SK-N-SH (cell line): ENCODE measurements around the gene SLC22A14.

ENCODE experiments used
- EP300 ChIP-seq, 2 experiments: IDR thresholded peaks; 2 replicates each; pipeline versions ENCODE4 v1.4.0 to v1.6.1; 2012; ENCODE audit warnings: borderline replicate concordance in 1 of 2, low read depth in 1 of 2, low read length in 1 of 2
- POLR2AphosphoS5 ChIP-seq: IDR thresholded peaks from 2 replicates; pipeline ENCODE4 v1.6.1; 2012; ENCODE audit warnings: low read depth, low read length
- YY1 ChIP-seq: IDR thresholded peaks from 2 replicates; pipeline ENCODE4 v1.4.0; 2012; ENCODE audit warnings: low read depth, mild to moderate bottlenecking
- TF ChIP-seq, protein P1 (sequence below): fragments of 200-600 bp; sonication (generic); IDR thresholded peaks from 2 replicates; pipeline ENCODE4 v1.6.1; 2017; ENCODE audit warnings: antibody characterized with exemption, mild to moderate bottlenecking, moderate library complexity
- TF ChIP-seq, protein P2 (sequence below): fragments of 150-350 bp; IDR thresholded peaks from 2 replicates; pipeline ENCODE4 v1.6.1; 2017; ENCODE audit warnings: antibody characterized with exemption, low read length, low read depth, borderline replicate concordance

DNA sequence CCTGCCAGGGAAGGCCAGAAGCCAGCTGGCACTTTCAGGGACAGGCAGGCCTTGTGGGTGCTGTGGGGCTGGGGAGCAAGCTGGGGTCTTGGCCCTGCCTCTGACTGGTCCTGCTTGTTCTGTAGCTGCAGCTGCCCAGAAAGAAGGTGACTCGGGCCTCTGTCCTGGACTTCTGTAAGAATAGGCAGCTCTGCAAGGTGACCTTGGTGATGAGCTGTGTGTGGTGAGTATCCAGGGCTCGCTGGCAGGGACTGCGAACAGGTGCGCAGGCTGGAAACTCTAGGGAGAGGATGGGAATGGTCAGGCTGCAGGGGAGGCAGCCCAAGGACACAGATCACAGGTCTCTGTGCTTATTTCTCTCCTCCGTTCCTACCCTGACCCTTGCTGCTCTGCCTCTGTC lies 31.2 kb downstream of the SLC22A14 start:
- TF ChIP-seq, protein P1, sequence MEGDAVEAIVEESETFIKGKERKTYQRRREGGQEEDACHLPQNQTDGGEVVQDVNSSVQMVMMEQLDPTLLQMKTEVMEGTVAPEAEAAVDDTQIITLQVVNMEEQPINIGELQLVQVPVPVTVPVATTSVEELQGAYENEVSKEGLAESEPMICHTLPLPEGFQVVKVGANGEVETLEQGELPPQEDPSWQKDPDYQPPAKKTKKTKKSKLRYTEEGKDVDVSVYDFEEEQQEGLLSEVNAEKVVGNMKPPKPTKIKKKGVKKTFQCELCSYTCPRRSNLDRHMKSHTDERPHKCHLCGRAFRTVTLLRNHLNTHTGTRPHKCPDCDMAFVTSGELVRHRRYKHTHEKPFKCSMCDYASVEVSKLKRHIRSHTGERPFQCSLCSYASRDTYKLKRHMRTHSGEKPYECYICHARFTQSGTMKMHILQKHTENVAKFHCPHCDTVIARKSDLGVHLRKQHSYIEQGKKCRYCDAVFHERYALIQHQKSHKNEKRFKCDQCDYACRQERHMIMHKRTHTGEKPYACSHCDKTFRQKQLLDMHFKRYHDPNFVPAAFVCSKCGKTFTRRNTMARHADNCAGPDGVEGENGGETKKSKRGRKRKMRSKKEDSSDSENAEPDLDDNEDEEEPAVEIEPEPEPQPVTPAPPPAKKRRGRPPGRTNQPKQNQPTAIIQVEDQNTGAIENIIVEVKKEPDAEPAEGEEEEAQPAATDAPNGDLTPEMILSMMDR = no peak
- TF ChIP-seq EP300 (IDR thresholded peaks at IDR 0.05; ENCODE audit: borderline replicate concordance in 1 of 2, low read depth in 1 of 2, low read length in 1 of 2) (no peak), YY1 (no peak), POLR2AphosphoS5 (no peak)
- TF ChIP-seq, protein P2, sequence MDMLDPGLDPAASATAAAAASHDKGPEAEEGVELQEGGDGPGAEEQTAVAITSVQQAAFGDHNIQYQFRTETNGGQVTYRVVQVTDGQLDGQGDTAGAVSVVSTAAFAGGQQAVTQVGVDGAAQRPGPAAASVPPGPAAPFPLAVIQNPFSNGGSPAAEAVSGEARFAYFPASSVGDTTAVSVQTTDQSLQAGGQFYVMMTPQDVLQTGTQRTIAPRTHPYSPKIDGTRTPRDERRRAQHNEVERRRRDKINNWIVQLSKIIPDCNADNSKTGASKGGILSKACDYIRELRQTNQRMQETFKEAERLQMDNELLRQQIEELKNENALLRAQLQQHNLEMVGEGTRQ = no peak
